C4-2B (cell line): ENCODE results near the gene TUBGCP2.

ENCODE experiments used
- CTCF ChIP-seq: fragments of 450-650 bp; conservative IDR thresholded peaks from 2 replicates; pipeline ENCODE4 v1.5.1; 2017; ENCODE audit warnings: mild to moderate bottlenecking
- ZFX ChIP-seq: fragments of 450-650 bp; IDR thresholded peaks from 2 replicates; pipeline ENCODE4 v1.6.1; 2017

DNA sequence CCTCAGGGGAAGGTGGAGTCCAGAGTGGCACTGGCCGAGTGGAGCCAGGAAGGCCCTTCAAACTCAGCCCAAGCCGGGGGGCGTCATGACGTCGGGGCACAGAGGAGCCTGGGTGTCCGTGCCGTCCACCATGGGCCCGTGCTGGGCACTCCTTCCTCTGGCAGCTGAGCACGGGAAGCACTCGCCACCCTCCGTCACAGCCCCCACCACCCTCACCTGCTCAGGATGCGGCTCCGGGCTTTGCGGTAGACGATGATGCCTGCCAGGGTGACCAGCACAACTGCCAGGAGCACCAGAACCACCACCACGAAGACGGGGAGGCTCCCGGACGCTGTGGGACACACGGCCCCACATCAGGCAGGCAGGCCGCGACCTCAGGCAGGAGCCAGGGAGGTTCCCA lies 40.1 kb downstream of the TUBGCP2 start:
- TF ChIP-seq CTCF (no peak), ZFX (no peak)
